Ovary (tissue), 9 donors: ENCODE measurements around the gene HSPA14. TPM values are rescaled to one million over a fixed set of nuclear protein-coding genes. Genes with fewer than 3 reads are reported as not detected.

Experiments
- DNase-seq, 5 donors: peaks; one replicate each; pipeline ENCODE4 v3.0.0-alpha.2; 2019 to 2020
- H3K27ac ChIP-seq, 2 donors: fragments of 200-600 bp; one replicate each; pipeline versions ENCODE4 v1.5.1 to v1.8.0; 2019 to 2022
- H3K27me3 ChIP-seq: fragments of 200-600 bp; one replicate; pipeline ENCODE4 v1.8.0; 2022
- H3K36me3 ChIP-seq: fragments of 200-600 bp; sonication (generic); one replicate; pipeline ENCODE4 v1.5.1; 2019
- H3K4me1 ChIP-seq: one replicate; pipeline ENCODE4 v1.8.1; 2013; ENCODE audit warnings: mild to moderate bottlenecking, moderate library complexity; ENCODE audit not compliant: insufficient read depth
- H3K4me3 ChIP-seq: fragments of 200-600 bp; sonication (generic); one replicate; pipeline ENCODE4 v1.5.1; 2017
- H3K9me3 ChIP-seq, 2 donors: fragments of 200-600 bp in 1 of 2; sonication (generic) in 1 of 2; one replicate each; pipeline versions ENCODE4 v1.5.1 to v1.8.1; 2013 to 2019; ENCODE audit warnings: mild to moderate bottlenecking in 1 of 2, moderate library complexity in 1 of 2
- CTCF ChIP-seq, 3 donors: fragments of 450-650 bp in 2 of 3; fragments of 200-600 bp in 1 of 3; IDR thresholded peaks; one replicate each; pipeline versions ENCODE4 v1.5.1 to v1.8.0; 2016 to 2022; ENCODE audit warnings: antibody characterized with exemption in 3 of 3, mild to moderate bottlenecking in 1 of 3
- EP300 ChIP-seq: sonication (generic); formaldehyde crosslinking; IDR thresholded peaks from one replicate; pipeline ENCODE4 v1.6.1; 2017; ENCODE audit warnings: antibody characterized with exemption
- POLR2A ChIP-seq: fragments of 450-650 bp; IDR thresholded peaks from one replicate; pipeline ENCODE4 v1.6.1; 2017; ENCODE audit warnings: antibody characterized with exemption, mild to moderate bottlenecking, moderate library complexity
- WGBS, 3 donors: extraction: QIAGEN DNeasy Blood & Tissue Kit in 1 of 3; methylation state at CpG; one replicate each; pipeline versions ENCODE4 v1.1.5 to v1.1.7; 2013 to 2017; 5-methylcytosine and 5-hydroxymethylcytosine counted together
- intact Hi-C, 4 donors: fragments of 100-400 bp; cut with DNase I; formaldehyde crosslinking; loops; one replicate each; pipeline versions ENCODE4 v1.11.0 to v1.15.1; 2022 to 2023
- polyA plus RNA-seq, 2 donors: library from polyadenylated mRNA; stranded (reverse); fragments of 200-250 nt in 1 of 2; fragments of 350-450 nt in 1 of 2; fragmentation: Illumina TruSeq in 1 of 2; extraction: RNeasy Lipid Tissue Mini Kit (QIAGEN cat#74804) in 1 of 2; gene quantifications; one replicate each; pipeline ENCODE4 v1.2.3, GENCODE V29; 2013 to 2014
- total RNA-seq, 7 donors: library from RNA; depleted of rRNA in 2 of 7; stranded (reverse); fragments of >200 nt in 2 of 7; fragmentation: NEBNext Ultra II Directional in 3 of 7; extraction: Animal tissue kit (Norgen Biotek cat#: 25700) in 3 of 7; gene quantifications; one replicate each; pipeline versions ENCODE4 v1.1.0 to v1.2.4, GENCODE V29; 2016 to 2023
- donor health status: DM: no; HTN: no; CAD: no; lungs with moderate emphysema.
- donor health status: DM: no; HTN: no; CAD: no.
- donor health status: Bipolar disorder and iron deficiency.
- donor health status: DM: yes; HTN: yes; CAD: no.
- donor health status: DM: no; HTN: no; CAD: no.
- donor health status: DM: yes; HTN: yes; CAD: no.

The HSPA14 gene
- total and polyA plus RNA-seq, 9 donors, result 7.5 to 13.6 (median 9.0) TPM

- H3K36me3 ChIP-seq, result no peaks in the 10 kb centered on the region
- TF ChIP-seq EP300, result no peak
- no peak for TF ChIP-seq CTCF (IDR thresholded peaks at IDR 0.05)
- no peak for TF ChIP-seq POLR2A
- H3K4me3 ChIP-seq, result no peak overlapping the region
- H3K27me3 ChIP-seq, result no peaks in the 10 kb centered on the region
- H3K9me3 ChIP-seq, result peaks cover 0 to 7% of the 10 kb centered on the region in 2 donors
- H3K4me1 ChIP-seq, result no peaks in the 10 kb centered on the region
- intact Hi-C loops, result no loop called here
- no peak for DNase-seq
- WGBS, 3 donors, result 96 to 98% (median 97%) methylated on average over 3 of the region's 3 CpGs
- H3K27ac ChIP-seq, result no peak overlapping the region
Observed at GRCh38 chr10:14917827-14918226, 79.7 kb downstream of the HSPA14 start.

- WGBS, 3 donors, result 83 to 89% (median 86%) methylated on average over 3 of the region's 3 CpGs
- Histone ChIP-seq H3K9me3 (peaks cover 0 to 7% of the 10 kb centered on the region in 2 donors), H3K4me1 (no peaks in the 10 kb centered on the region), H3K4me3 (no peak overlapping the region), H3K36me3 (no peaks in the 10 kb centered on the region), H3K27me3 (no peaks in the 10 kb centered on the region), H3K27ac (no peak overlapping the region)
- DNase-seq, result no peak
- no peak for TF ChIP-seq CTCF (IDR thresholded peaks at IDR 0.05)
- TF ChIP-seq POLR2A, result no peak
- TF ChIP-seq EP300, result no peak
- intact Hi-C loops, result no loop called here
Observed at GRCh38 chr10:14918964-14919363, 80.9 kb downstream of the HSPA14 start.

Other genes starting within 250 kb of the HSPA14 start
- gene FAM107B, start 63.4 kb upstream of the HSPA14 start, total RNA-seq, result 10 to 100 TPM in 6 of 7 donors, 1 to 10 TPM in 1; 6.0 to 19.1 (median 15.0) TPM
- gene FAM107B, start 63.4 kb upstream of the HSPA14 start, polyA plus RNA-seq, result 10 to 100 TPM; 10.2 to 26.6 TPM
- gene CDNF, start 269 bp upstream of the HSPA14 start, total RNA-seq, result 1 to 10 TPM; 1.5 to 6.0 (median 4.4) TPM
- 1 to 10 TPM; 2.9 to 3.4 TPM for gene CDNF, start 269 bp upstream of the HSPA14 start, polyA plus RNA-seq
- gene MSANTD7, start within 50 bp of the HSPA14 start, total RNA-seq, result 10 to 100 TPM in 3 of 7 donors, 1 to 10 TPM in 4; 9.2 to 15.1 (median 9.9) TPM
- 1 to 10 TPM; 6.7 to 9.3 TPM for gene MSANTD7, start within 50 bp of the HSPA14 start, polyA plus RNA-seq
- gene SUV39H2, start 40.6 kb downstream of the HSPA14 start, total RNA-seq, result 10 to 100 TPM in 3 of 7 donors, 1 to 10 TPM in 4; 3.7 to 16.4 (median 9.0) TPM
- gene SUV39H2, start 40.6 kb downstream of the HSPA14 start, polyA plus RNA-seq, result 1 to 10 TPM; 3.0 to 5.0 TPM
- gene DCLRE1C, start 115.8 kb downstream of the HSPA14 start, total RNA-seq, result 10 to 100 TPM in 3 of 7 donors, 1 to 10 TPM in 4; 6.3 to 12.9 (median 8.8) TPM
- 10 to 100 TPM in 1 of 2 donors, 1 to 10 TPM in 1; 5.0 to 11.8 TPM for gene DCLRE1C, start 115.8 kb downstream of the HSPA14 start, polyA plus RNA-seq
- gene MEIG1, start 121.1 kb downstream of the HSPA14 start, total RNA-seq, result under 1 TPM in 1 of 7 donors, not detected in 6; 0.69 TPM
- gene MEIG1, start 121.1 kb downstream of the HSPA14 start, polyA plus RNA-seq, result under 1 TPM in 1 of 2 donors, not detected in 1; 0.67 TPM
- under 1 TPM in 1 of 7 donors, not detected in 6; 0.48 TPM for gene OLAH, start 205.6 kb downstream of the HSPA14 start, total RNA-seq
- under 1 TPM; 0.23 to 0.40 TPM for gene OLAH, start 205.6 kb downstream of the HSPA14 start, polyA plus RNA-seq